ENCODE data around the gene HAPLN1.

HAPLN1 gene

GRCh38 chr5:83636156-83636555 is 84.5 kb downstream of the HAPLN1 start:
- Mint-ChIP-seq H3K36me3 (ENCODE audit: low read depth) (no peaks in the 10 kb centered on the region), H3K27ac (no peak overlapping the region), H3K27me3 (peaks cover 11% of the 10 kb centered on the region), H3K4me1 (ENCODE audit: low read depth) (no peaks in the 10 kb centered on the region), H3K9me3 (no peaks in the 10 kb centered on the region), H3K4me3 (no peak overlapping the region)

- Mint-ChIP-seq H3K4me3 (no peak overlapping the region), H3K36me3 (ENCODE audit: low read depth) (no peaks in the 10 kb centered on the region), H3K9me3 (no peaks in the 10 kb centered on the region), H3K27me3 (peaks cover under 1% of the 10 kb centered on the region), H3K27ac (no peak overlapping the region), H3K4me1 (ENCODE audit: low read depth) (no peaks in the 10 kb centered on the region)
Measured at GRCh38 chr5:83633285-83633684, 87.4 kb downstream of the HAPLN1 start.

DNA sequence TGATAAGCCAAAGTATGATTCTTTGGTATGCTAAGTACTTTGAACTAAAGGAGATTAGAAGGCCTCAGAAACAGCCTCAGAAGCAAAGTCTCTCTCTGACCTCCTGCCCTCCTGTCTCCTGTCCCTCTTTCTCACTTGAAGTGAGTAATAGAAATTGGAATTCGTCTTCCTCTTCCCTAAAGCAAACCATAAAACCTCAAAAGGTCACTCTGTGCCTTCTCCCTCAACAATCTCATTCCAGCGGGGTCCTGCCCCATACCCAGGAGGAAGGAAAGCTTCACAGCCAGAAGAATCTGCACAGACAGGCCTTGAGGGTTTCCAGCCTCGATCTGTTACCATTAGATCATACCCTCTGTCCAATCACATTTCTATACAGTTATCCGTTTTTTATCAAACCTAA is 87.8 kb downstream of the HAPLN1 start:
- Mint-ChIP-seq H3K4me1 (ENCODE audit: low read depth) (no peaks in the 10 kb centered on the region), H3K36me3 (ENCODE audit: low read depth) (no peaks in the 10 kb centered on the region), H3K4me3 (no peak overlapping the region), H3K27me3 (no peaks in the 10 kb centered on the region), H3K9me3 (no peaks in the 10 kb centered on the region), H3K27ac (no peak overlapping the region)

DNA sequence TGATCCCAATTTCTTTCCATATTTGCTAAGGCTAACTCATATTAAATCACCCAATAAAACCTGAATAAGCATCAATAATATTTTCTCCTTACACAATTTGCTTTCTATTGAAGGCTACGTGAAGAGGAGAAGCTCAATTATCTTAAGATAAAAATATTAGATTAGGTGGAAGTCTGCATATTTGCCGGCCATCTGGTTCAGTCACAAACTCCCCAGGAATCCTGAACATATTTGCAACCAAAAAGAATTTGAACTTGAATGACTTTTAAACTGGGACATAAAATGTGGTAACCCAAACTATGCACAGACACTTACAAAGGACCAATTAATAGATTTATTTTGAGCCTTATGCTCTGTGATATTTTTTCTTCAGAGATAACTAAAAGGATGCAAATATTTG is 92.3 kb downstream of the HAPLN1 start:
- Mint-ChIP-seq H3K36me3 (ENCODE audit: low read depth) (no peaks in the 10 kb centered on the region), H3K9me3 (peaks cover 4% of the 10 kb centered on the region)

DNA sequence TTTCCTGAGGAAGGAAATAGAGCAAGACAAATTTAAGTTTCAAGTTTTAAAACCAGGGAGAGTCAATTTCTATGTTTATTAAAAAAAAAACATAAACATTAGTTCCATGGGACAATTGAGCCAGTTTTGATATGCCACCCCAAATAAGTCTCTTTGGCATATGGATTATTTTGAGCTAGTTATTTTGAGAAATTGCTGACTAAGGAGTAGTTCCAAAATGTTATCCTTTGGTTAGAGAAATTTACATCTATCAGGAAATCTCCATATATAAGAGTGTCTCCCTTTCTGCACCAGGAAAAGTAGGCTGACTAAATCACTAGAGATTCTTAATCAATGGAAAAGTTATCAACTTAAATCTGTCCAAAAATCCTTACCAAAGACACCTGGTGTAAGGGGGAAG is 105.8 kb downstream of the HAPLN1 start:
- Mint-ChIP-seq H3K4me3 (no peak overlapping the region), H3K4me1 (ENCODE audit: low read depth) (no peaks in the 10 kb centered on the region), H3K27me3 (peaks cover 5% of the 10 kb centered on the region), H3K27ac (no peak overlapping the region), H3K36me3 (ENCODE audit: low read depth) (no peaks in the 10 kb centered on the region), H3K9me3 (peaks cover 14% of the 10 kb centered on the region)

More for the DNA sequence above, 92.3 kb downstream of the HAPLN1 start:
- Mint-ChIP-seq H3K27me3 (no peaks in the 10 kb centered on the region), H3K4me3 (no peak overlapping the region), H3K4me1 (ENCODE audit: low read depth) (no peaks in the 10 kb centered on the region), H3K27ac (no peak overlapping the region)

GRCh38 chr5:83608122-83608521 is 112.5 kb downstream of the HAPLN1 start:
- Mint-ChIP-seq H3K9me3 (no peaks in the 10 kb centered on the region), H3K27me3 (no peaks in the 10 kb centered on the region), H3K36me3 (ENCODE audit: low read depth) (no peaks in the 10 kb centered on the region), H3K27ac (no peak overlapping the region), H3K4me3 (no peak overlapping the region), H3K4me1 (ENCODE audit: low read depth) (no peaks in the 10 kb centered on the region)

GRCh38 chr5:83595217-83595616 is 125.4 kb downstream of the HAPLN1 start:
- H3K27ac Mint-ChIP-seq, result no peak overlapping the region
- peaks cover 4% of the 10 kb centered on the region for H3K9me3 Mint-ChIP-seq
- H3K27me3 Mint-ChIP-seq, result no peaks in the 10 kb centered on the region
- no peak overlapping the region for H3K4me3 Mint-ChIP-seq
- H3K4me1 Mint-ChIP-seq (ENCODE audit: low read depth), result no peaks in the 10 kb centered on the region
- H3K36me3 Mint-ChIP-seq (ENCODE audit: low read depth), result no peaks in the 10 kb centered on the region

GRCh38 chr5:83590966-83591365 is 129.7 kb downstream of the HAPLN1 start:
- Mint-ChIP-seq H3K27me3 (no peaks in the 10 kb centered on the region), H3K9me3 (no peaks in the 10 kb centered on the region), H3K4me3 (no peak overlapping the region), H3K36me3 (ENCODE audit: low read depth) (no peaks in the 10 kb centered on the region), H3K4me1 (ENCODE audit: low read depth) (no peaks in the 10 kb centered on the region), H3K27ac (no peak overlapping the region)

GRCh38 chr5:83589786-83590185 is 130.9 kb downstream of the HAPLN1 start:
- Mint-ChIP-seq H3K36me3 (ENCODE audit: low read depth) (no peaks in the 10 kb centered on the region), H3K27me3 (no peaks in the 10 kb centered on the region), H3K4me3 (no peak overlapping the region), H3K4me1 (ENCODE audit: low read depth) (no peaks in the 10 kb centered on the region), H3K9me3 (no peaks in the 10 kb centered on the region), H3K27ac (no peak overlapping the region)
